OCI-LY1 (cell line): ENCODE measurements around the gene CDH23.

Source experiments
- H2AFZ ChIP-seq: fragments of 200-600 bp; sonication (generic), shearing (Covaris generic); 2 replicates; pipeline ENCODE4 v1.6.0; 2014; ENCODE audit warnings: antibody characterized with exemption, mild to moderate bottlenecking, low read length
- H3F3A ChIP-seq: fragments of 200-600 bp; sonication (generic), shearing (Covaris generic); 2 replicates; pipeline ENCODE4 v1.6.0; 2014; ENCODE audit warnings: mild to moderate bottlenecking, antibody characterized with exemption, low read length, moderate library complexity; ENCODE audit not compliant: insufficient read depth
- H3K27ac ChIP-seq: fragments of 200-600 bp; sonication (generic); 2 replicates; pipeline ENCODE4 v1.5.1; 2014; ENCODE audit warnings: low read length, mixed run types, mild to moderate bottlenecking, low read depth; ENCODE audit not compliant: poor library complexity, severe bottlenecking
- H3K27me3 ChIP-seq: fragments of 200-600 bp; sonication (generic); 2 replicates; pipeline ENCODE4 v1.6.0; 2014; ENCODE audit warnings: antibody characterized with exemption, mild to moderate bottlenecking, low read length, moderate library complexity; ENCODE audit not compliant: insufficient read depth
- H3K36me3 ChIP-seq: fragments of 200-600 bp; sonication (generic); 2 replicates; pipeline ENCODE4 v1.6.1; 2014; ENCODE audit warnings: mild to moderate bottlenecking, antibody characterized with exemption, low read length, moderate library complexity, mixed read lengths; ENCODE audit not compliant: insufficient read depth
- H3K4me1 ChIP-seq: fragments of 200-600 bp; sonication (generic); 2 replicates; pipeline ENCODE4 v1.5.1; 2014; ENCODE audit warnings: mild to moderate bottlenecking, low read length, moderate library complexity; ENCODE audit not compliant: insufficient read depth, severe bottlenecking
- H3K4me2 ChIP-seq: fragments of 200-600 bp; sonication (generic), shearing (Covaris generic); 2 replicates; pipeline ENCODE4 v1.6.1; 2014; ENCODE audit warnings: low read length
- H3K4me3 ChIP-seq: fragments of 200-600 bp; sonication (generic); 2 replicates; pipeline ENCODE4 v1.5.1; 2014; ENCODE audit warnings: low read length, low read depth, mild to moderate bottlenecking, mixed read lengths; ENCODE audit not compliant: poor library complexity, severe bottlenecking
- H3K79me2 ChIP-seq: fragments of 200-600 bp; shearing (Covaris generic); 2 replicates; pipeline ENCODE4 v1.6.1; 2016; ENCODE audit warnings: mixed run types, low read length, mixed read lengths; ENCODE audit not compliant: insufficient read depth
- H3K9ac ChIP-seq: fragments of 200-600 bp; sonication (generic), shearing (Covaris generic); 2 replicates; pipeline ENCODE4 v1.6.1; 2014; ENCODE audit warnings: mild to moderate bottlenecking, low read length, mixed read lengths
- H3K9me2 ChIP-seq: fragments of 200-600 bp; sonication (generic), shearing (Covaris generic); 2 replicates; pipeline ENCODE4 v1.6.1; 2014; ENCODE audit warnings: low read depth, mild to moderate bottlenecking, low read length, mixed read lengths
- H3K9me3 ChIP-seq: fragments of 200-600 bp; shearing (Covaris generic); 2 replicates; pipeline ENCODE4 v1.6.1; 2014; ENCODE audit warnings: low read length, mixed read lengths
- H4K20me1 ChIP-seq: fragments of 200-600 bp; sonication (generic), shearing (Covaris generic); 2 replicates; pipeline ENCODE4 v1.6.0; 2016; ENCODE audit warnings: mild to moderate bottlenecking, low read length; ENCODE audit not compliant: insufficient read depth
- EZH2 ChIP-seq: fragments of 200-600 bp; sonication (generic), shearing (Covaris generic); IDR thresholded peaks from 2 replicates; pipeline ENCODE4 v1.8.0; 2017; ENCODE audit warnings: borderline replicate concordance, mixed run types, mild to moderate bottlenecking, antibody characterized with exemption, low read length, moderate library complexity, mixed read lengths
- TF ChIP-seq, protein P1 (sequence below): fragments of 200-600 bp; sonication (generic), shearing (Covaris generic); IDR thresholded peaks from 2 replicates; pipeline ENCODE4 v1.5.1; 2017; ENCODE audit warnings: mild to moderate bottlenecking, antibody characterized with exemption, low read length, moderate library complexity, mixed read lengths

Gene CDH23

GRCh38 chr10:71770789-71771188 lies 374.1 kb downstream of the CDH23 start:
- Histone ChIP-seq H3K79me2 (no peaks in the 10 kb centered on the region), H3K4me2 (no peak overlapping the region), H3K27ac (no peak overlapping the region), H3K9ac (no peak overlapping the region), H3K4me1 (peaks cover 29% of the 10 kb centered on the region), H4K20me1 (no peaks in the 10 kb centered on the region), H3K27me3 (no peaks in the 10 kb centered on the region; the same call in 1 of the 2 replicates), H3K4me3 (no peak overlapping the region), H3K36me3 (no peaks in the 10 kb centered on the region), H3K9me3 (no peaks in the 10 kb centered on the region), H2AFZ (no peak overlapping the region), H3K9me2 (no peaks in the 10 kb centered on the region), H3F3A (no peaks in the 10 kb centered on the region)
- no peak for TF ChIP-seq EZH2
- TF ChIP-seq, protein P1, sequence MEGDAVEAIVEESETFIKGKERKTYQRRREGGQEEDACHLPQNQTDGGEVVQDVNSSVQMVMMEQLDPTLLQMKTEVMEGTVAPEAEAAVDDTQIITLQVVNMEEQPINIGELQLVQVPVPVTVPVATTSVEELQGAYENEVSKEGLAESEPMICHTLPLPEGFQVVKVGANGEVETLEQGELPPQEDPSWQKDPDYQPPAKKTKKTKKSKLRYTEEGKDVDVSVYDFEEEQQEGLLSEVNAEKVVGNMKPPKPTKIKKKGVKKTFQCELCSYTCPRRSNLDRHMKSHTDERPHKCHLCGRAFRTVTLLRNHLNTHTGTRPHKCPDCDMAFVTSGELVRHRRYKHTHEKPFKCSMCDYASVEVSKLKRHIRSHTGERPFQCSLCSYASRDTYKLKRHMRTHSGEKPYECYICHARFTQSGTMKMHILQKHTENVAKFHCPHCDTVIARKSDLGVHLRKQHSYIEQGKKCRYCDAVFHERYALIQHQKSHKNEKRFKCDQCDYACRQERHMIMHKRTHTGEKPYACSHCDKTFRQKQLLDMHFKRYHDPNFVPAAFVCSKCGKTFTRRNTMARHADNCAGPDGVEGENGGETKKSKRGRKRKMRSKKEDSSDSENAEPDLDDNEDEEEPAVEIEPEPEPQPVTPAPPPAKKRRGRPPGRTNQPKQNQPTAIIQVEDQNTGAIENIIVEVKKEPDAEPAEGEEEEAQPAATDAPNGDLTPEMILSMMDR, result no peak

GRCh38 chr10:71771204-71771603 lies 374.5 kb downstream of the CDH23 start:
- Histone ChIP-seq H3F3A (no peaks in the 10 kb centered on the region), H3K79me2 (no peaks in the 10 kb centered on the region), H3K9ac (no peak overlapping the region), H4K20me1 (no peaks in the 10 kb centered on the region), H3K27ac (no peak overlapping the region), H3K4me1 (peaks cover 29% of the 10 kb centered on the region), H3K36me3 (no peaks in the 10 kb centered on the region), H3K9me3 (no peaks in the 10 kb centered on the region), H3K4me2 (no peak overlapping the region), H2AFZ (no peak overlapping the region), H3K4me3 (no peak overlapping the region), H3K9me2 (no peaks in the 10 kb centered on the region), H3K27me3 (no peaks in the 10 kb centered on the region; the same call in 1 of the 2 replicates)
- TF ChIP-seq EZH2, result no peak
- TF ChIP-seq, protein P1, result no peak

GRCh38 chr10:71771821-71772617 lies 375.3 kb downstream of the CDH23 start:
- Histone ChIP-seq H3K4me2 (no peak overlapping the region), H3K9me3 (no peaks in the 10 kb centered on the region), H3K27ac (no peak overlapping the region), H3K9ac (no peak overlapping the region), H3K79me2 (no peaks in the 10 kb centered on the region), H3F3A (no peaks in the 10 kb centered on the region), H3K27me3 (no peaks in the 10 kb centered on the region; the same call in 1 of the 2 replicates), H2AFZ (no peak overlapping the region), H3K9me2 (no peaks in the 10 kb centered on the region), H3K4me3 (no peak overlapping the region), H3K4me1 (peaks cover 29% of the 10 kb centered on the region), H4K20me1 (no peaks in the 10 kb centered on the region), H3K36me3 (no peaks in the 10 kb centered on the region)
- TF ChIP-seq EZH2, result no peak
- TF ChIP-seq, protein P1, result no peak
